ENCODE data around the gene CCDC47.

The CCDC47 gene

GRCh38 chr17:63697341-63698286 is 75.8 kb downstream of the CCDC47 start:
- peak; percentile 87 for DNase-seq

GRCh38 chr17:63696381-63696961 is 76.9 kb downstream of the CCDC47 start:
- DNase-seq: peak; percentile 62

GRCh38 chr17:63695889-63696288 is 77.5 kb downstream of the CCDC47 start:
- DNase-seq: no peak

Measured in activated CD4-positive, alpha-beta T cell treated with anti-CD3 and anti-CD28 coated beads, Interleukin-2, amount 50 U/mL, for 16 hours (primary cell).